Subcutaneous abdominal adipose tissue (tissue), 5 donors: ENCODE data around the gene HOMEZ.
A peak's percentile ranks its signal among the peaks of the same experiment; 100 is the strongest.
"Not testable (repeated sequence)": the region's sequence is repeated elsewhere in the genome, so short reads cannot be mapped to it uniquely, and the experiment has no call there.

Source experiments
- H3K27ac ChIP-seq: one replicate; pipeline ENCODE4 v1.7.0; 2013; ENCODE audit warnings: low read depth, mild to moderate bottlenecking, inconsistent platforms, low read length, moderate library complexity
- H3K27me3 ChIP-seq, 5 donors: one replicate each; pipeline ENCODE4 v1.7.0; 2013; ENCODE audit warnings: low read length in 5 of 5, inconsistent platforms in 1 of 5; ENCODE audit not compliant: control insufficient read depth in 5 of 5, insufficient read depth in 4 of 5
- H3K36me3 ChIP-seq, 5 donors: one replicate each; pipeline ENCODE4 v1.7.0; 2013; ENCODE audit warnings: low read length in 5 of 5; ENCODE audit not compliant: control insufficient read depth in 5 of 5, insufficient read depth in 5 of 5
- H3K4me1 ChIP-seq, 5 donors: one replicate each; pipeline ENCODE4 v1.7.0; 2013; ENCODE audit warnings: low read length in 5 of 5, mild to moderate bottlenecking in 3 of 5, moderate library complexity in 1 of 5; ENCODE audit not compliant: control insufficient read depth in 5 of 5, insufficient read depth in 5 of 5
- H3K4me3 ChIP-seq, 5 donors: one replicate each; pipeline ENCODE4 v1.7.0; 2013; ENCODE audit warnings: low read length in 5 of 5, low read depth in 1 of 5
- H3K9ac ChIP-seq, 5 donors: one replicate each; pipeline ENCODE4 v1.7.0; 2013; ENCODE audit warnings: low read length in 5 of 5, mild to moderate bottlenecking in 4 of 5, moderate library complexity in 3 of 5
- H3K9me3 ChIP-seq, 5 donors: one replicate each; pipeline ENCODE4 v1.7.0; 2013; ENCODE audit warnings: low read length in 5 of 5; ENCODE audit not compliant: control insufficient read depth in 5 of 5
- donor health status: healthy.
- donor health status: healthy.
- donor health status: healthy.
- donor health status: healthy.
- donor health status: healthy.

Gene HOMEZ

GRCh38 chr14:23249824-23250223 is 36.1 kb downstream of the HOMEZ start:
- Histone ChIP-seq H3K36me3 (no peaks in the 10 kb centered on the region), H3K27ac (no peak overlapping the region), H3K4me1 (no peaks in the 10 kb centered on the region)

GRCh38 chr14:23248601-23249000 is 37.3 kb downstream of the HOMEZ start:
- H3K4me1 ChIP-seq, result no peaks in the 10 kb centered on the region
- no peaks in the 10 kb centered on the region for H3K36me3 ChIP-seq
- H3K27ac ChIP-seq, result no peak overlapping the region
- no peaks in the 10 kb centered on the region for H3K9me3 ChIP-seq
- no peaks in the 10 kb centered on the region for H3K27me3 ChIP-seq
- H3K4me3 ChIP-seq, result no peak overlapping the region
- H3K9ac ChIP-seq, result no peak overlapping the region

More at GRCh38 chr14:23249824-23250223, 36.1 kb downstream of the HOMEZ start:
- Histone ChIP-seq H3K9ac (no peak overlapping the region), H3K27me3 (no peaks in the 10 kb centered on the region), H3K4me3 (no peak overlapping the region), H3K9me3 (no peaks in the 10 kb centered on the region)

- Histone ChIP-seq H3K27ac (no peak overlapping the region), H3K9ac (no peak overlapping the region), H3K4me3 (no peak overlapping the region), H3K9me3 (no peaks in the 10 kb centered on the region), H3K27me3 (no peaks in the 10 kb centered on the region), H3K4me1 (no peaks in the 10 kb centered on the region), H3K36me3 (no peaks in the 10 kb centered on the region)
These were observed 40.6 kb downstream of the HOMEZ start for GRCh38 chr14:23245282-23245681.

- H3K27ac ChIP-seq, result no peak overlapping the region
- H3K36me3 ChIP-seq, result no peaks in the 10 kb centered on the region
- no peak overlapping the region for H3K4me3 ChIP-seq
- no peaks in the 10 kb centered on the region for H3K9me3 ChIP-seq
- H3K9ac ChIP-seq, result no peak overlapping the region
- no peaks in the 10 kb centered on the region for H3K27me3 ChIP-seq
- peaks cover 0 to 3% (median 2%) of the 10 kb centered on the region in 5 donors for H3K4me1 ChIP-seq
These were observed 42.9 kb downstream of the HOMEZ start for GRCh38 chr14:23243066-23243465.

GRCh38 chr14:23242076-23242475 is 43.9 kb downstream of the HOMEZ start:
- no peaks in the 10 kb centered on the region for H3K36me3 ChIP-seq
- no peak overlapping the region for H3K9ac ChIP-seq
- no peaks in the 10 kb centered on the region for H3K27me3 ChIP-seq
- no peaks in the 10 kb centered on the region for H3K9me3 ChIP-seq
- no peak overlapping the region for H3K4me3 ChIP-seq
- H3K27ac ChIP-seq, result no peak overlapping the region
- peaks cover 0 to 9% (median 9%) of the 10 kb centered on the region in 5 donors for H3K4me1 ChIP-seq

- not testable (repeated sequence) for H3K27ac ChIP-seq, H3K4me3 ChIP-seq
These were observed 44.7 kb downstream of the HOMEZ start for GRCh38 chr14:23241061-23241715.

GRCh38 chr14:23240661-23241060 is 45.3 kb downstream of the HOMEZ start:
- no peaks in the 10 kb centered on the region for H3K9me3 ChIP-seq
- H3K4me1 ChIP-seq, result peaks cover 0 to 9% (median 9%) of the 10 kb centered on the region in 5 donors

More at GRCh38 chr14:23241061-23241715, 44.7 kb downstream of the HOMEZ start:
- not testable (repeated sequence) for H3K36me3 ChIP-seq, H3K4me1 ChIP-seq, H3K9me3 ChIP-seq, H3K27me3 ChIP-seq, H3K9ac ChIP-seq

GRCh38 chr14:23237772-23238594 is 47.9 kb downstream of the HOMEZ start, which contains the start of gene RNF212B:
RNF212B (plus strand) TSS chr14:23237936; CDS start chr14:23240346, 2,410 bp downstream.
- H3K4me3 ChIP-seq, result peak within 1 kb of the TSS; percentile 8 to 66 (median 49)
- no peaks in the 10 kb centered on the region for H3K9me3 ChIP-seq
- peaks cover 0 to 9% (median 9%) of the 10 kb centered on the region in 5 donors for H3K4me1 ChIP-seq
- H3K27ac ChIP-seq, result no peak within 1 kb of the TSS
- H3K9ac ChIP-seq, result peak within 1 kb of the TSS in 1 of 5 donors; percentile 52
- H3K36me3 ChIP-seq, result no peaks in the 10 kb centered on the region
- H3K27me3 ChIP-seq, result no peaks in the 10 kb centered on the region

More at GRCh38 chr14:23240661-23241060, 45.3 kb downstream of the HOMEZ start:
- H3K27me3 ChIP-seq, result no peaks in the 10 kb centered on the region
- no peak overlapping the region for H3K27ac ChIP-seq
- H3K36me3 ChIP-seq, result no peaks in the 10 kb centered on the region
- no peak overlapping the region for H3K4me3 ChIP-seq
- H3K9ac ChIP-seq, result no peak overlapping the region

GRCh38 chr14:23232241-23232808 is 53.6 kb downstream of the HOMEZ start:
- H3K27ac ChIP-seq, H3K9me3 ChIP-seq: not testable (repeated sequence)

GRCh38 chr14:23228812-23229211 is 57.1 kb downstream of the HOMEZ start:
- Histone ChIP-seq H3K27ac (no peak overlapping the region), H3K36me3 (no peaks in the 10 kb centered on the region), H3K9ac (no peak overlapping the region), H3K9me3 (peaks cover 0 to 7% (median 0%) of the 10 kb centered on the region in 5 donors), H3K4me3 (no peak overlapping the region), H3K27me3 (no peaks in the 10 kb centered on the region), H3K4me1 (no peaks in the 10 kb centered on the region)

More at GRCh38 chr14:23232241-23232808, 53.6 kb downstream of the HOMEZ start:
- not testable (repeated sequence) for H3K4me3 ChIP-seq, H3K9ac ChIP-seq, H3K36me3 ChIP-seq, H3K27me3 ChIP-seq, H3K4me1 ChIP-seq
